Measurements from ENCODE around the gene PMM1.
A peak's percentile ranks its signal among the peaks of the same experiment; 100 is the strongest.
"Not testable (repeated sequence)": the region's sequence is repeated elsewhere in the genome, so short reads cannot be mapped to it uniquely, and the experiment has no call there.

PMM1 gene

DNA sequence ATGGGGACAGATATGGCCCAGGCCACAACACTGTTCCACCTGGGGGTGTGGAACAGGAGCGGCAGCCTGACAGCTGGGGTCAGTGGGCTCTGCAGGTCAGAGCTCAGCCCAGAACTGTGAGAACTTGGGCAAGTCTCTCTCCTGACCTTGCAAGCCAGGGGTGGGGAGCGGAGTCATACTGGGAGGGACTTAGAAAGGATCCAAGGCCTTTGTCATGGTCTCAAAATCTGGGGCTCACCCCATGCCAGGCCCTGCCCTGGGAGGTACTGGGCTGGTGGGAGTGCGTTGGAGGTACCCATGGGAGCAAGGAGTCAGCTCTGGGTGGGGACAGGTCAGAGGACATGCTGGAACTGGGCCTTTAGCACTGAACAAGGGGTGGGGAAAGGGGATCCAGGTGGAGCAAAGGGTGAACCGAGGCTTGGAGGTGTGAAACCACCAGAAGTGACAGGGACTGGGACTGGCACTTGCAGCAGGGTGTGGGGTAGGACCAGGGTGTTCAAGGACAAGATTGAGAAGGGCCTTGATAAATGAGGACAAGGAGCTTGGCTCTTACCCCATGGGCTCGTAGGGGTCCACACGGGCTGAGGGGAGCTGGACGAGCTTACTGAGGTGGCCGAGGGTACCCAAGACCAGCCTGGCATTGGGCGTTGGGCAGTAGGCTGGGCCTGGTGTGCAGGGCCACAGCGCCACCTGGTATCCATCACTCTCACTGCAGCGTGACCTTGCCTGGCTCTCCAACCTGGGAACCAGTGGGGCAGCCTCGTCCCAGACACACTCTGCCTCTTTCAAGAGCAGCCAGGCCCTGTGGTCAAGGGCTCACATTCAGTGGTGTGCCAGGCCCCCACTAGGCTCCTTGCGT is 7.4 kb upstream of the PMM1 start:
- peak in 1 of 2 donors; percentile 26 for DNase-seq

DNA sequence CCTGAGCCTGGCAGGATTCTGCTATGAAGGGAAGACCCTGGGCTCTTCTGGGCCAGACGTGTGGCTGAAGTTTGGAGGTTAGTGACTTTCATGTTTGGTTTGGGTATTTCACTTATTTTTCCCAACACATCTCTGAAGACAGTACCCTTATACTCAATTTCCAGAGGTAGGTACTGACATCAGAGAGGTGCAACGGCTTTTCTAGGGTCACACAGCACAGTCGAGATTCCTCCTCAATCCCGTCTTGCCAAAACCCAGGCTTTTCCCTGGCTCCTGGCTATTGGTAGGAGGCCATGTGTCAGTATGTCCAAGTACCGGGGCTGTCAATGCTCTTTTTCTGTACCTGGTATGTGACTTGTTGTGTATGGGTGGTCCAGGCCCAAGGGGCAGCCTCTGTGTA is 6.1 kb upstream of the PMM1 start:
- no peak for DNase-seq

DNA sequence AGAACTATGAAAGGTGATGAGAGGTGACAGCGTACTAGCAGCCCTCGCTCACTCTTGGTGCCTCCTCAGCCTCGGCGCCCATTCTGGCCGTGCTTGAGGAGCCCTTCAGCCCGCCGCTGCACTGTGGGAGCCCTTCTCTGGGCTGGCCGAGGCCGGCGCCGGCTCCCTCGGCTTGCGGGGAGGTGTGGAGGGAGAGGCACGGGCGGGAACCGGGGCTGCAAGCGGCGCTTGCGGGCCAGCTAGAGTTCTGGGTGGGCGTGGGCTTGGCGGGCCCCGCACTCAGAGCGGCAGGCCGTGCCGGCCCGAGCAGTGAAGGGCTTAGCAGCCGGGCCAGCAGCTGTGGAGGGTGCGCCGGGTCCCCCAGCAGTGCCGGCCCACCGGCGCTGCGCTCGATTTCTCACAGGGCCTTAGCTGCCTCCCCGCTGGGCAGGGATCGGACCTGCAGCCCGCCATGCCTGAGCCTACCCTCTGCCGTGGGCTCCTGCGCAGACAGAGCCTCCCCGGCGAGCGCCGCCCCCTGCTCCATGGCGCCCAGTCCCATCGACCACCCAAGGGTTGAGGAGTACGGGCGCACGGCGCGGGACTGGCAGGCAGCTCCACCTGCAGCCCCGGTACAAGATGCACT is 3.8 kb upstream of the PMM1 start:
- DNase-seq, result not testable (repeated sequence)

DNA sequence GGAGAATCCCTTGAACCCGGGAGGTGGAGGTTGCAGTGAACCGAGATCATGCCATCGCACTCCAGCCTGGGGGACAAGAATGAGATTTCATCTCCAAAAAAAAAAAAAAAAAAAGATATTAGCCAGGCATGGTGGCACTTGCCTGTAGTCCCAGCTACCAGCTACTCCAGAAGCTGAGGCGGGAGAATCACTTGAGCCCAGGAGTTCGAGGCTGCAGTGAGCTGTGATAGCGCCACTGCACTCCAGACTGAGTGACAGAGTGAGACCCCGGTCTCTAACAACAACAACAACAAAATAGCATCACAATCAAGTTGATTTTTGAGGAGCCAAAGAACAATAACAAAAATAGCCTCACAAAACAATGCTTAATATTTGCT is 2.3 kb downstream of the PMM1 start:
- DNase-seq, result no peak

DNA sequence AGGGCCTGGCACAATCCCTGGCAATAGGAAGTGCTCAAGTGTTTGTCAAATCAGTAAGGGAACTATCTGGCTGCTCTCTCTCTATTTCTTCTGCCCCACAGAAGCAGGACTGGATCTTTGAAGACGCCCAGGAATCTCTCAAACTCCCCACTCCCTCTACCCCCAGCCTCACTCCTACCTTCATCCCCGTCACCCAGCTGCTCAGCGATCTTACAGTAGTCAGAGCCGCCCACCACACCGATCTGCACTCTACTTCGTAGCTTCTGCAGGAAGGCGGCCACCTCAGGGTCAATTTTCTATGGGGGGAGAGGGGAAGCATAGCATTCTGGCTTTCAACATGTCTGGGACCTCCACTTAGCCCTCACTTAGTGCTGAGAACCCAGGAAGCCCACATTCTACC is 3.7 kb downstream of the PMM1 start:
- DNase-seq, result no peak

DNA sequence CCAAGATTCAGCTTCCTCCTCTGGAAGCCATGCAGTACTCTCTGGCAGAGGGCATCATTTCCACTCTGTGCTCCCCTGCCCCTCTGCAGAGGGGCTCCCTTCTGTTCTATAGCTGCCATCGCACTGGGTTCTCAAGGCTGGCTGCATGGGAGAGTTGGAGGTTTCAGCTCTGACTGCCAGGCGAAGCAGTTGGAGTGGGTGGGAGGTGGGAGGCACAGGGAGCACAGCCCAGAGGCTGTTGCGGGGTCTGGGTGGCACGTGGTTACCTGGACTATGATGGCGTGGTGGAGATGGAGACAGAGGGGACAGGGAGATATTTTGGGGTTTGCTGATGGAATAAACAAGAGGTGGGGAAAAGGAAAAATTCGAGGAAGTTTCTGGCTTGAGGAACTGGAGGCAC is 4.8 kb downstream of the PMM1 start:
- no peak for DNase-seq

DNA sequence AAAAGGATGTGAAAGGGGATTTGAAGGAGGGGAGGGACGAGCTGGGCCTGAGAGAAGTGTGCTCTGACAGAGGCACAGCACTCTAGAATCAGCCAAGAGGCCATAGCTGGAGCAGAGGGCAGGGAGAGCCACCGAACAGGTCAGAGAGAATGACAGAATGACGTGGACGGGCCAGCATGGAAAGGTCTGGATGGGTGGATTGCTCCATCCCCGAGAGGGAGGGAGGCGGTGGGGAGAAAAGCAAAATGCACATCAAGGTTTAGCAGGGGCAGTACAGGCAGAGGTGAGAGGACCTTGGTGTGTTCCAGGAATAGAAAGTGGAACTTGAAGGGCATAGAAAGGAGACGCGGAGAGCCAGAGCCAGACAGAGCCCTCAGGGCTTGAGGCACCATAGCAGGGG is 6.9 kb downstream of the PMM1 start:
- no peak for DNase-seq

DNA sequence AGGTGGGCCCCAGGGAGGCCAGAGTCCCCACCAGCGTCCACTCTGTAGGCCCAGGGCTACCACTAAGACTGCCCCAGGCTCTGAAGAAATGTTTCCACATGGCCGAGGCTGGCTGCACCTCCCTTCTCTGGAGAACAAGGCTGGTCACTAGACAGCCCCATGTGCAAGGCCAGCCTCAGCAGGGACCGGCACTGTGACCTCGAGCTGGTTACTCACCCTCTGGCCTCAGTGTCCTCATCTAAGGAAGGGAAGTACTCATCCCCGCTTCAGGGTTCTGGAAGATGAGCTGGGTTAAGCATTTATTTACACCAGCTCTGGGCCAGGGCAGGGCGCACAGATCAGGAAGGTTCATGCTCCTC is 9.7 kb downstream of the PMM1 start:
- DNase-seq, result no peak

DNA sequence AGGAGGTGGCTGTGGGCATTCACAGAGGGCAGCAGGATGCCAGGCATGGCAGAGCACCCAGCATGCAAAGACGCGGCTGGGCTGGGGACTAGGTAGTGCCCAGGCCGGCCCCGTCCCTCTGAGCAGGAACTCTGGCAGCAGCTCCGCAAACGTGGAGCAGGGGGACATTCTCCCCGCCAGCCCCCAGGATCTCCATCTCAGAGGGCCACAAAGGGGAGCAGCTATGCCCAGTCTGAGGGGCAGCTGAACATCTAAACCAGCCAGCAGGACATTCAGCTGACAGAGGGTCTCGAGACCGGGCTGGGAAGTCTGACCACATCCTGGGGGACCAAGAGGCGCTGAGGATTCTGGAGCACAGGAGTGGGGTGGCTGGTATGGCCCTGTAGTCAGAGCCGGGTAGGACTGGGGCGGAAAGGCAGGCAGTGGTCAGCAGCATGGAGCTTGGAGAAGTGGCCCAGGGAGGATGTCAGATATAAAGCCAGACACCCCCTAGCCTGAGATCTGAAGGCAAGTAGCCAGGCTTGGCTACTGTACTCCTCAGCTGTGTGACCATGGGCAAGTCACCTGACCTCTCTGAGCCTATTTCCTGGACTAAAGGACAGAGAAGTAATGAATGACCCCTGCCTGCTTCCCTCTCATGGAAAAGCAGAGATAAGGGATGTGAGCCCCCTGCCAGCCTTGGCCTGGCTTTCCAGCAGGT is 10.2 kb downstream of the PMM1 start:
- DNase-seq, result no peak

DNA sequence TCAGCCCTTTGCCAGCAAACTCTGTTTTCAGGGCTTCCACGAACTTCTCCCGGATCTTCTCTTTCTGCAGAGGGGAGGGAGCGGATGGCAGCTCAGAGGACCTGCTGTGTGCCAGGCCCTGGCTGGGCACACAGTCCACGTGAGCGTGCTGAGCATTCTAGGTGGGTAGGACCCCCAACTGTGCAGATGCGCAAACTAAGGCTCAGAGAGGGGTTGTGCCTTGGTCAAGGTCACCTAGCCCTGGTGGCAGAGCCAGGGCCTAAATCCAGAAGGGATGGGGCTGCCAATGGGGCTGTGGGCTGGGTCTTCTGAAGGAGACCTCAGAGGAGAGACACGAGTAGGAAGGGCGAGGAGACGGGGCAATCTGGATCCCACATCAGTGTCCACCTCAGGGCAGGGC is 10.8 kb downstream of the PMM1 start:
- no peak for DNase-seq

DNA sequence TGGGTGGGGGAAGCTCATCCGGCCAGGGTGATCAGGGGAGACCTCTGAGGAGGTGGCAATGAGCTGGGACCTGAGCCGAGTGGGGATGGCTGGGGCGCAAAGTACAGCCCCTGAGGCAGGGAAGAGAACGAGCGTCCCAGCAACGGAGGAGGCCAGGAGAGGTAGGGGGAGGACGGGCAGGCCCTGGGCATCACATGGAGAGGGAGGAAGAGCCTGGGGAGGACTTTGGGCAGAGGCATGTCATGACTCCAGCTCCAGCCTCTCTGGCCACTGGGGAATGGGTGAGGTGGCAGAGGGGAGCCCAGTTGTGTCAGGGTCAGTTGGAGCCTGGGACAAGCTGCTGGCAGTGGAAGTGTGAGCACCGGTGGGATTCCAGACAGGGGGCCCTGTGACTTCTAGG is 11.5 kb downstream of the PMM1 start:
- DNase-seq, result no peak

DNA sequence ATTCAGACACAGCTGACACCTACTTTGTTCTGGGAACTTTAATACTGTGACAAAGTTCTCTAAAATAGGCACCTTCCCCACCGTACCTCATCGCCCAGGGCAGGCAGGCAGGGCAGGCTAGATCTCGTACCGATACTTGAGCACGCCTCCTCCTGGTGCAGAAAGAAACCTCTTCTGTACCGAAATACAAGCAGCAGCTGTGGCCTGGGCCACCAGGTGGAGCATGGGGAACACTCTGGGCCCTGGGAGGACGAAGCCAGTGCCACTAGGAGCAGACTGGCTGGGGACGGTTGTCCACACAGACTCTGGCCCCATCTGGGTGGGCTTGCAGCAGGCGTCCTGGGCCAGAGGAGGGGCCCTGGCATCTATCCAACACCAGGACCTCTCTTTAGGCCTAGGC is 12.8 kb downstream of the PMM1 start:
- DNase-seq, result peak in 1 of 2 donors; percentile 7

DNA sequence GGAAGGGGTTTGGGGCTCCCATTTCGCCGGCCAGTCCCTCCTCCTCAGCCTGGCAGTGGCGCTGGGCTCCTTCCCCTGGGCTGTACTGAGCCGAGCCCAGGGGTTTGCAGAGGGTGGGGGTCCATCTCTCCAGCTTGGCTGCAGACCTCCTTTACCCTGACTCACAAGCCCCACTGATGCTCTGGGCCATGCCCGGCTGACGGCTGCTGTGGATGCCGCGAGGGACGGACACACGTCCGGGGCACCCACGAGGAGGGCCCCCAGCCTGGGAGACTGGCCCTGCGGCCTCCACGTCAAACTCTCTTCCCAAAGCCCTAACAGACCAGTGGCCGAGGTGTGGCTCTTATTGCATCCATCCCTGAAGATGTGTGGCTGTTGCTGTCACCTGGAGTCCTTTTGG is 14.1 kb downstream of the PMM1 start:
- DNase-seq, result no peak

DNA sequence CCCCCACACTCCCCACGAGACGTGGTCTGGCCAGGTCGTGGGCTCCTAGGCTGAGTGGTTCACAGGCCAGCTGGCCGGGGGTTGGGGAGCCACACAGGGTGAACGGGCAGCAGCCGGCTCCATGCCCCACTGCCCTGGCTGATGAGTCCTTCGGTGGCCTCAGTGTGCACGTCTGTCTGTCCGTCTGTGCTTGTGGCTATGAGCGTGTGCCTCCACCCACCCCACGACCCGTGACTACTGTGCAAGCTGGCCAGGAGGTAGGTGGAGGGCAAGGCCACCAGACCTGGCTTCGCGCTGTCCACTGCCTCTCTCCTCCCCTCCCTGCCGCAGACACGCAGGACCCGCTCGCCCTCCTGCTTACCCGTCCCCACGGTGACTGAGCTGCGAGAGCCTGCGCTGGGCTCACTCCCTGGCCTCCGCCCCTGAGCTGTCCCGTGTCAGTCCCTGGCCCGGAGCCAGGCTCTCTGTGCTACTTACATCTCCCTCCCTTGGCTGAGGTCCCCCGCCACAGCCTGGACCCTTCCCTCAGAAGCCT is 14.7 kb downstream of the PMM1 start:
- no peak for DNase-seq

DNA sequence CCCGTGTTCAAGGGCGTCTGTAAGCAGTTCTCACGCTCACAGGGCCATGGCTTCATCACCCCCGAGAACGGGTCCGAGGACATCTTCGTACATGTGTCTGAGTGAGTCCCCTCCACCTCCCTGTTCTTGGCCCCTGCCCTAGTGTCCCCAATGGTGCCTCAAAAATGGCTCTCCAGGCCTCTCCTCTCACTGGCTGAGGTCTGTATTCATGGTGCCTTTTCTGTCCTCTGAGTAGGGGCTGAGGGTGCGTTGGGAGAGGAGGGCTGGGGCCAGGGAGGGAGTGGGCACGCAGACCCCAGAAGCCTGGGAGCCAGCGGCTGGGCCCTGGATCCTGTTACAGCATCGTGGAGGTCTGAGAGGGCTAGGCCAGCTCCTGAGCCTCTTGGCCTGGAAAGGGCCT is 16.0 kb downstream of the PMM1 start:
- no peak for DNase-seq

DNA sequence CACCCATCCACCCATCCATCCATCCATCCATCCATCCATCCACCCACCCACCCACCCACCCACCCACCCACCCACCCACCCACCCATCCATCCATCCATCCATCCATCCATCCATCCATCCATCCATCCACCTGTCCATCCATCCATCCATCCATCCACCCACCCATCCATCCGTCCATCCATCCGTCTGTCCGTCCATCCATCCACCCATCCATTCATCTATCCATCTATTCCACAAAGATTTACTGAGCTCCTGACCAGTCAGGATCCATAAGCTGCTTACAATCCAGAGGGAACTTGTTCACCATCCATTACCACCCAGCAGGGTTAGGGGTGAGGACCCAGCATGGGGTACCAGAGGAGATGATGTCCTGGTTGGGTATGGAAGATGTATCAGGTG is 17.3 kb downstream of the PMM1 start:
- DNase-seq, result not testable (repeated sequence)

DNA sequence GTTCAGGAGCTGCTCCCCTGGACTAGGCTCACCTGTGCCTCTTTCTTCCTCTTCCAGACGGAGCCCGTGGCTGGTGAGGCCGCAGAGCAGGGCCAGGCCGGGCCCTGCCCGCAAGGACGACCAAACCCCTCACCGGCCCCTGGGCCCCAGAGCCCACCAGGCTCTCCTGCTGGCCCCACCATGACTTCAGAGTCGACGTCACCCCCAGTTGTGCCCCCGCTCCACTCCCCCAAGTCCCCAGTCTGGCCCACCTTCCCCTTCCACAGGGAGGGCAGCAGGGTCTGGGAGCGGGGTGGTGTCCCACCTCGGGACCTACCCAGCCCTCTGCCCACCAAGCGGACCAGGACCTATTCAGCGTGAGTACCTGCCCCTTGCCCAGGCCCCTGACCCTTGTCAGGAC is 17.9 kb downstream of the PMM1 start:
- DNase-seq, result no peak

DNA sequence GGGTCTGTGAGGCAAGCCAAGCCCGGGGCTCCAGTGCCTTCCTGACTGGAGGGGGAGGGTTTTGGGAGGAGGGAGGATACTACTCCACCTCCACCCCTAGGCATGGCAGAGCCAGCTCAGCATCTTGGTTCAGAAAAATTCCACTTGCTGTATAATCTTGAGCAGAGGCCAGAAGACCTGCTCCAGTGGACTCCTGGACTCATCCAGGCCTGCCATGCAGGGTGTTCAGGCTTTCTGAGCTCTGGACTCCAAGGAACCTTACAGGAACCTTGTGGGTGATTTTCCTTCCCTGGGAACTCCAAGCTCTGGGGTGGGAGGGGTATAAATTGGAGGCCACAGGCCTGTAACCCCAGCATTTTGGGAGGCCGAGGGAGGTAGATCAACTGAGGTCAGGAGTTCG is 19.4 kb downstream of the PMM1 start:
- DNase-seq, result no peak

DNA sequence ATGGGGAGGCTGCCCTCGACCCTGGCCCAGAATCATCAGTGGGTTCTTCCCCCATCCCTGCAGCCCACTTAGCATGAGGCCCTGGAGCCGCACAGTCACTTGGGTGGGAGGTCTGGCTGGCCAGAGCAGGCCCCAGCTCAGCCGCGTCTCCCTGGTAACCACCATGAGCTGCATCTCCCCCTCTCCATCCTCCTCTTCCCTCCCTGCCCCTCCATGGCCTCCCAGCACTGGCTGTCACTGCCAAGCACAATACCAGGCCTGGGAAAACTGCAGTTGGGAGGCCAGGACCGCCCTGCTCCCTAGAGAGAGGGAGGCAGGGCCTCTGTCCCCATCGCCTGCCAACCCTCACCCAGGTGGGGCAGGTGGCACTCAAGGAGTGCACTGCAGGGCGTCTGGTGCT is 20.8 kb downstream of the PMM1 start:
- no peak for DNase-seq

DNA sequence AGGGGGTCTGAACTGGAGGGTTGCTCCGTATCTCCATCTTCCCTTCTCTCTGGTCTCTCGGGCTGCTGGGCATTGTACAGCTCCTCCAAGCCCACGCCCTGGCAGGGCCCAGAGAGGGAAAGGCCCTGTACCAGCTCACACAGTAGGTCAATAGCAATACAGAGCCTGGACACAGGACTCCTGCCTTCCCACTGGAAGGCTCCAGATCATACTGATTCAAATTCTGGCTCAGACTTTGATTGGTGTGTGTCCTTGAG is 22.2 kb downstream of the PMM1 start:
- DNase-seq, result no peak

DNA sequence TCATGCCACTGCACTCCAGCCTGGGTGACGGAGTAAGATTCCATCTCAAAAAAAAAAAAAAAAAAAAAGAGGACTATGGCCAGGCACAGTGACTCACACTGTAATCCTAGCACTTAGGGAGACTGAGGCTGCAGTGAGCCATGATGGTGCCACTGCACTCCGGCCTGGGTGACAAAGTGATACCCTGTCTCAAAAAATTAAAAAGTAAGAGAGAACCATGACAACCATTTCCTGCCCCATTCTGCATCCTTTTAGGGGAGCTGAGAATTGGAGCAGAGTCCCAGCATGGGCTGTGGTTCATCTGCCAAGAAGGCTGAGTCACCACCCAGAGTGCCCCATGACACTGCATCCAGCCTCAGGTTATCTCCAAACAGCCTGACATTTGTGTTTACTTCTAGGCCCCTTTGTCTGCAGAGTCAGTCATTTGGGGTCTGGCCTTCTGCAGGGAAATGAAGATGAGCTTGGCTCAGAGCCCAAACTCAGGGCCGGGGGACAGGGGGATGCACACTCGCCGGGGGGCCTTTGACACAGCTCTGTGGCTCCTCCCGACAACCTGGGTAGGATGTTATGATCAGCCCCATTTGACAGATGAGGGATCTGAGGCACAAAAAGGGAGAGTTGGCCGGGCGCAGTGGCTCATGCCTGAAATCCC is 24.1 kb downstream of the PMM1 start:
- no peak for DNase-seq

DNA sequence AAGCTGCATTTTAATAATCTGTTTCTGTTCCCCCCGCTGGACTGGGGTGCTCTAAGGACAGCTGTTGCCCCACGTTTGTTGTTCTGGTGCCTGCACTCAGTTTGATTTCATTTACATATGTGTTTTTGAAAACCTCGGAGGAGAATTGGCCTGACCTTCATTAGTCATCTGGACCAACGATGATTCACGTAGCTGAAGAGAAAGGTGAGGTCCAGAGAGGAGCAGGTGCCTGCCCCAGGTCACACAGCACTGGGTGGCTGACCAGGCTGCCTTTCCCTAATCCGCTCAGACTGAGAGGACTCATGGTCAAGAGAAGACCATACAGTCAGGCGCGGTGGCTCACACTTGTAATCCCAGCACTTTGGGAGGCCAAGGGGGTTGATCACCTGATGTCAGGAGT is 25.1 kb downstream of the PMM1 start:
- DNase-seq, result no peak

DNA sequence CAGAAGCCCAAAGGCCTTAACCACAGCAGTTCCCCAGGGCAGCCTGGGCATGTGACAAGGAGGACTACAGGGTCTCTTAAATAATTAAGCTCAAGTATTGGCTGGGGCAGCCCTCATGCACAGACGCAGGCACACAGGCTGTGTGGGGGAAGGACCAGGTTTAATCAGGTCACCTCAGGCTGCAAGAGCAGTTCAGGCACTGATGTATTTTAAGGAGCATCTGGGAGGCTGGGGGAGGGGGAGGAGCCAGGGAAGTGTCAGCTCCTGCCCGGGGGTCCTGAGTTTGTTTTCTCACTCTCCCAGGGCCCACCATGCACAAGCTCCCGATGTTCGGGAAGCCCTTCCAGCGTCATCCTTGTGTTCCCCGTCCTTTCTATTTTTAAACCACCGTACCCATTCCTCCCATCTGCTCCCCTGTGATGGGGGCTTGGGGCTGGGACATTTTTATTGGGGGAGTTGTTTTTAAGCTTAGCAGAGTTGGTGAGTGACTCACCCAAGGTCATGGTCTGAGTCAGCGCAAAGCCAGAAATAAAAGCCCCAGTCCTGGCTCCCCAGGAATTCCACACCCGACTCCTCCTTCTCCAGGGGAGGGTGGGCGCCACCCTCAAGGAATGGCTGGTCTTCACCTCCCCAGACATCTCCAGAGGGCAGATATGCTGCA is 26.5 kb downstream of the PMM1 start:
- no peak for DNase-seq
